HG03558 (cell line): ENCODE results near the gene MDGA2.
"Not testable (repeated sequence)": the region's sequence is repeated elsewhere in the genome, so short reads cannot be mapped to it uniquely, and the experiment has no call there.

Experiments used
- ATAC-seq: cut with Tn5 transposase; IDR thresholded peaks from one replicate; pipeline ENCODE4 v1.9.1; 2021; ENCODE audit warnings: moderate number of reproducible peaks; ENCODE audit not compliant: unreplicated experiment; ENCODE audit errors: extremely low read depth

MDGA2 gene

GRCh38 chr14:47186486-47186885, 488.9 kb downstream of the MDGA2 start:
- no peak for ATAC-seq

GRCh38 chr14:47179906-47180305, 495.5 kb downstream of the MDGA2 start:
- no peak for ATAC-seq

GRCh38 chr14:47171896-47172295, 503.5 kb downstream of the MDGA2 start:
- ATAC-seq, result not testable (repeated sequence)

- ATAC-seq, result no peak
These were observed 508.0 kb downstream of the MDGA2 start for GRCh38 chr14:47167402-47167801.

- no peak for ATAC-seq
These were observed 520.0 kb downstream of the MDGA2 start for GRCh38 chr14:47155395-47155794.

- ATAC-seq, result no peak
These were observed 521.1 kb downstream of the MDGA2 start for GRCh38 chr14:47154276-47154797.

- ATAC-seq, result no peak
These were observed 521.7 kb downstream of the MDGA2 start for GRCh38 chr14:47153746-47154145.

- no peak for ATAC-seq
These were observed 525.1 kb downstream of the MDGA2 start for GRCh38 chr14:47150267-47150666.

GRCh38 chr14:47149326-47149725, 526.1 kb downstream of the MDGA2 start:
- ATAC-seq, result no peak

GRCh38 chr14:47148686-47149085, 526.7 kb downstream of the MDGA2 start:
- no peak for ATAC-seq

GRCh38 chr14:47120645-47121044, 554.8 kb downstream of the MDGA2 start:
- no peak for ATAC-seq

GRCh38 chr14:47103771-47104170, 571.6 kb downstream of the MDGA2 start:
- ATAC-seq, result no peak

GRCh38 chr14:47102472-47102871, 572.9 kb downstream of the MDGA2 start:
- ATAC-seq, result no peak

GRCh38 chr14:47085678-47086077, 589.7 kb downstream of the MDGA2 start:
- ATAC-seq, result no peak

- no peak for ATAC-seq
These were observed 610.1 kb downstream of the MDGA2 start for GRCh38 chr14:47065326-47065725.

GRCh38 chr14:47060050-47060449, 615.4 kb downstream of the MDGA2 start:
- no peak for ATAC-seq

- no peak for ATAC-seq
These were observed 618.0 kb downstream of the MDGA2 start for GRCh38 chr14:47057364-47057763.

- no peak for ATAC-seq
These were observed 630.6 kb downstream of the MDGA2 start for GRCh38 chr14:47044841-47045240.

- no peak for ATAC-seq
These were observed 634.9 kb downstream of the MDGA2 start for GRCh38 chr14:47040550-47040949.

GRCh38 chr14:47039336-47039735, 636.1 kb downstream of the MDGA2 start:
- ATAC-seq, result no peak

- ATAC-seq, result no peak
These were observed 652.7 kb downstream of the MDGA2 start for GRCh38 chr14:47022721-47023120.

- no peak for ATAC-seq
These were observed 654.9 kb downstream of the MDGA2 start for GRCh38 chr14:47020500-47020899.
